Mucosa of stomach (tissue), 1 donor: Measurements from ENCODE around the gene ANAPC15.
"Not testable (repeated sequence)": the region's sequence is repeated elsewhere in the genome, so short reads cannot be mapped to it uniquely, and the experiment has no call there.

ENCODE experiments used
- H3K27me3 ChIP-seq: one replicate; pipeline ENCODE4 v1.7.0; 2013; ENCODE audit warnings: mild to moderate bottlenecking, low read length; ENCODE audit not compliant: control insufficient read depth, insufficient read depth
- H3K36me3 ChIP-seq: one replicate; pipeline ENCODE4 v1.7.0; 2013; ENCODE audit warnings: low read length; ENCODE audit not compliant: control insufficient read depth, insufficient read depth
- H3K4me1 ChIP-seq: one replicate; pipeline ENCODE4 v1.7.0; 2013; ENCODE audit warnings: mild to moderate bottlenecking, low read length; ENCODE audit not compliant: control insufficient read depth, insufficient read depth
- H3K4me3 ChIP-seq: one replicate; pipeline ENCODE4 v1.7.0; 2013; ENCODE audit warnings: low read length
- H3K9ac ChIP-seq: one replicate; pipeline ENCODE4 v1.7.0; 2013; ENCODE audit warnings: mild to moderate bottlenecking, low read length, moderate library complexity
- H3K9me3 ChIP-seq: one replicate; pipeline ENCODE4 v1.7.0; 2013; ENCODE audit warnings: mild to moderate bottlenecking, low read length, moderate library complexity; ENCODE audit not compliant: control insufficient read depth
- donor health status: Pancreatic carcinoma.

Gene ANAPC15

GRCh38 chr11:72140661-72141060 is 28.2 kb upstream of the ANAPC15 start:
- no peaks in the 10 kb centered on the region for H3K36me3 ChIP-seq
- H3K4me1 ChIP-seq = no peaks in the 10 kb centered on the region
- no peak overlapping the region for H3K4me3 ChIP-seq
- no peaks in the 10 kb centered on the region for H3K27me3 ChIP-seq
- H3K9ac ChIP-seq = no peak overlapping the region
- no peaks in the 10 kb centered on the region for H3K9me3 ChIP-seq

- no peaks in the 10 kb centered on the region for H3K4me1 ChIP-seq
- no peaks in the 10 kb centered on the region for H3K36me3 ChIP-seq
- no peaks in the 10 kb centered on the region for H3K27me3 ChIP-seq
- no peaks in the 10 kb centered on the region for H3K9me3 ChIP-seq
- H3K4me3 ChIP-seq = no peak overlapping the region
- H3K9ac ChIP-seq = no peak overlapping the region
These were observed 27.0 kb upstream of the ANAPC15 start for GRCh38 chr11:72139500-72139899.

GRCh38 chr11:72138821-72139390 is 26.4 kb upstream of the ANAPC15 start:
- H3K4me1 ChIP-seq = no peaks in the 10 kb centered on the region
- H3K27me3 ChIP-seq = no peaks in the 10 kb centered on the region
- H3K4me3 ChIP-seq = no peak overlapping the region
- H3K9me3 ChIP-seq = no peaks in the 10 kb centered on the region
- no peak overlapping the region for H3K9ac ChIP-seq
- H3K36me3 ChIP-seq = no peaks in the 10 kb centered on the region

- Histone ChIP-seq H3K4me3 (no peak overlapping the region), H3K4me1 (no peaks in the 10 kb centered on the region), H3K36me3 (no peaks in the 10 kb centered on the region)
These were observed 24.3 kb upstream of the ANAPC15 start for GRCh38 chr11:72136684-72137262.

GRCh38 chr11:72135891-72136683 is 23.6 kb upstream of the ANAPC15 start:
- Histone ChIP-seq H3K9ac (no peak overlapping the region), H3K4me1 (no peaks in the 10 kb centered on the region), H3K27me3 (no peaks in the 10 kb centered on the region), H3K9me3 (no peaks in the 10 kb centered on the region), H3K36me3 (no peaks in the 10 kb centered on the region), H3K4me3 (no peak overlapping the region)

More at GRCh38 chr11:72136684-72137262, 24.3 kb upstream of the ANAPC15 start:
- Histone ChIP-seq H3K9me3 (no peaks in the 10 kb centered on the region), H3K27me3 (no peaks in the 10 kb centered on the region), H3K9ac (no peak overlapping the region)

- H3K27me3 ChIP-seq, H3K9me3 ChIP-seq, H3K4me1 ChIP-seq, H3K4me3 ChIP-seq, H3K9ac ChIP-seq, H3K36me3 ChIP-seq: not testable (repeated sequence)
These were observed 23.0 kb upstream of the ANAPC15 start, which contains the start of gene FOLR3 for GRCh38 chr11:72135473-72135872. FOLR3 (plus strand) TSS chr11:72135725; CDS start chr11:72135953, 228 bp downstream.

- Histone ChIP-seq H3K4me3 (no peak overlapping the region), H3K9ac (no peak overlapping the region), H3K4me1 (no peaks in the 10 kb centered on the region), H3K9me3 (no peaks in the 10 kb centered on the region), H3K27me3 (no peaks in the 10 kb centered on the region), H3K36me3 (no peaks in the 10 kb centered on the region)
These were observed 20.2 kb upstream of the ANAPC15 start for GRCh38 chr11:72132646-72133045.

GRCh38 chr11:72129381-72129780 is 16.9 kb upstream of the ANAPC15 start:
- Histone ChIP-seq H3K4me1 (no peaks in the 10 kb centered on the region), H3K27me3 (no peaks in the 10 kb centered on the region), H3K36me3 (no peaks in the 10 kb centered on the region), H3K9ac (no peak overlapping the region), H3K4me3 (no peak overlapping the region), H3K9me3 (no peaks in the 10 kb centered on the region)

GRCh38 chr11:72127923-72128322 is 15.4 kb upstream of the ANAPC15 start:
- no peak overlapping the region for H3K9ac ChIP-seq
- H3K9me3 ChIP-seq = no peaks in the 10 kb centered on the region
- no peak overlapping the region for H3K4me3 ChIP-seq
- no peaks in the 10 kb centered on the region for H3K4me1 ChIP-seq
- H3K27me3 ChIP-seq = no peaks in the 10 kb centered on the region
- no peaks in the 10 kb centered on the region for H3K36me3 ChIP-seq

- Histone ChIP-seq H3K9me3 (no peaks in the 10 kb centered on the region), H3K36me3 (no peaks in the 10 kb centered on the region), H3K4me3 (no peak overlapping the region), H3K27me3 (no peaks in the 10 kb centered on the region), H3K4me1 (no peaks in the 10 kb centered on the region), H3K9ac (no peak overlapping the region)
These were observed 13.5 kb upstream of the ANAPC15 start for GRCh38 chr11:72125956-72126355.

- H3K9me3 ChIP-seq = no peaks in the 10 kb centered on the region
- H3K9ac ChIP-seq = no peak overlapping the region
- no peaks in the 10 kb centered on the region for H3K27me3 ChIP-seq
- H3K36me3 ChIP-seq = no peaks in the 10 kb centered on the region
- H3K4me1 ChIP-seq = no peaks in the 10 kb centered on the region
- H3K4me3 ChIP-seq = no peak overlapping the region
These were observed 11.6 kb upstream of the ANAPC15 start for GRCh38 chr11:72124046-72124445.

- Histone ChIP-seq H3K9me3 (no peaks in the 10 kb centered on the region), H3K4me1 (no peaks in the 10 kb centered on the region), H3K36me3 (no peaks in the 10 kb centered on the region), H3K9ac (no peak overlapping the region), H3K4me3 (no peak overlapping the region), H3K27me3 (no peaks in the 10 kb centered on the region)
These were observed 10.7 kb upstream of the ANAPC15 start for GRCh38 chr11:72123117-72123653.
